ENCODE results near the gene STARD7. TPM values are rescaled to one million over a fixed set of nuclear protein-coding genes. Genes with fewer than 3 reads are reported as not detected.

Gene STARD7
- total RNA-seq, 1 donor from 2014 or later = 159 TPM

DNA sequence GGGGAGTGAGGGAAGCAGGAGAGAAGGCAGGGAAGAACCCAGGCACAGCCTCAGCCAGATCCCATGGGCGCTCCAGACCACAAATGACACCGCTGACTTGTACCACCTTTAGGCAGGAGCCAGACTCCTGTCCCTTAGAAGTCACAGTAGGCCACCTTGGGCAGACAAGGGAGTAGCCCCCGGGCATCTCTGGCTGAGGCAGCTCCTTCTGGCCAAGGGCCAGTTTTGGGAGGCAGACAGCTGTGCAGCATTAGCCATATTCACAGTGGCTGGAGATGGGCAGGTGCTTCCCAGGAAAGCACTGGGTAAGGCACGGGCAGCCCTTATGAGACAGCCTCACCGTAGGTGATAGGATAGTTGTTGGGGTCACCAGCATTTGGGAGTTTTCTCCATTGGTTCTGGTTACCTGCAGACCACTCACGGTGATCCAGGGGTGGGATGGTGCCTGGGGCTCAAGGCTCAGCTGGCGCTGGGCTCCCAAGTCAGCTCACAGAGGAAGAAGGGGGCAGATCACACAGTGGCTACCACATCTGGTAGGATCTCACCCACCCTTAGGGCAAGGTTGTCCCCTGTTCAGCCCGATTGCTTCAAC, 72.4 kb downstream of the STARD7 start:
- DNase-seq (ENCODE audit: low read depth, low spot score) = no peak

DNA sequence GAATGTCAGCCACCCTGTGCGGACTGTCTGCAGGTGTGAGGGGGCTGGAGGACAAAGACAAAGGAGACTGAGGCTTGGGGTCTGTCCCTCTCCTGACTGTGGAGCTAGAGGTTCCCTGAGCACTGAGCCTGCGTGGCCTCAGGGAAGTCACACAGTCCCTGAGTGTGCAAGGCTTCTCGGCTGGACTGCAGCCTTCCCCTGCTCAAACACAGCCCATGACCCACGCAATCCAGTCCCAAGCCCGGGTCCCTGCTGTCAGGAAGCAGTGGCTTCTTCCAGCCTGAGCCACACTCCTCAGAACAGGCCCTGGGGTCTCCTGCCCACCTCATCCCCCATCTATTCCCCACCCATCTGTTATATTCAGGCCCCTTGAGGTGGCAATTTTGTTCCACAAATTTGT, 73.0 kb downstream of the STARD7 start:
- no peak for DNase-seq (ENCODE audit: low read depth, low spot score)

DNA sequence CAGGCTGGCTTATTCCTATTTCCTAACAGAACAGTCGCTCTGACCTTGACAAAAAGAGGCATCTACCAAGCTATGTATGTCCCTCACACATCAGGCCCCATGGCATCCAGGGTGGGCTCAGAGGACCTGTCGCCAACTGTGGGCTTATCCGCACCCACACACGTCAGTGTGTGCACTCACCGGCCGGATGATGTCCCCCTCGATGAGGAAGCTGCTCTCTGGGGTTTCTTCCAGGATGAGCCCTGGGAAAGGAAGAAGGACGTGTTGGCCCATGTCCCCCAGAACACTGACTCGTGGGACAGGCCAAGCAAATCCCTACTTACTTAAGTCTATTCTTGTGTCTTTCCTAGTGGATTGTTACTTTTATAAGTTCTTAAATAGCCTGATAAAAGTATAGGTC, 73.5 kb downstream of the STARD7 start:
- DNase-seq (ENCODE audit: low read depth, low spot score) = no peak

Other genes with a start within 250 kb of the STARD7 start
- gene ANKRD36C, start 217.0 kb downstream of the STARD7 start, total RNA-seq = 39.6 and 45.0 TPM in 2 replicates
- 5.1 and 6.3 TPM in 2 replicates for gene GPAT2, start 173.9 kb downstream of the STARD7 start, total RNA-seq
- gene ADRA2B, start 92.3 kb downstream of the STARD7 start, total RNA-seq = not detected in 2 replicates
- 0.07 TPM in 1 of 2 replicates, not detected in the other for gene ASTL, start 70.3 kb downstream of the STARD7 start, total RNA-seq
- gene DUSP2, start 63.4 kb downstream of the STARD7 start, total RNA-seq = 0.42 and 0.53 TPM in 2 replicates
- 17.1 and 22.4 TPM in 2 replicates for gene TMEM127, start 57.2 kb upstream of the STARD7 start, total RNA-seq
- 96.7 and 106 TPM in 2 replicates for gene CIAO1, start 57.4 kb upstream of the STARD7 start, total RNA-seq
- 64.1 and 68.1 TPM in 2 replicates for gene SNRNP200, start 96.7 kb upstream of the STARD7 start, total RNA-seq
- gene ITPRIPL1, start 116.5 kb upstream of the STARD7 start, total RNA-seq = 1.3 and 5.4 TPM in 2 replicates
- gene NCAPH, start 126.9 kb upstream of the STARD7 start, total RNA-seq = 17.7 and 29.2 TPM in 2 replicates